Panc1 (cell line): ENCODE data around the gene ZCCHC14. TPM values are rescaled to one million over a fixed set of nuclear protein-coding genes. Genes with fewer than 3 reads are reported as not detected.

Experiments
- ATAC-seq: fragments of 200-7000 bp; cut with Tn5 transposase; 2 replicates; pipeline ENCODE4 v1.9.1; 2020; ENCODE audit warnings: mild to moderate bottlenecking, moderate library complexity
- BruUV-seq: library from RNA; stranded (reverse); fragments of 400-500 nt; replicated peaks from 2 replicates; lab custom pipeline; 2021; lab: Mats Ljungman, UMichigan
- CTCF ChIA-PET: fragments of 300-600 bp; sonication (Branson Sonifier 250); formaldehyde crosslinking; loops from one replicate; lab custom pipeline; 2022; ENCODE audit warnings: antibody characterized with exemption; lab: Charles Lee
- POLR2A ChIA-PET: fragments of 300-600 bp; sonication (Branson Sonifier 250); formaldehyde crosslinking; loops from one replicate; lab custom pipeline; 2022; ENCODE audit warnings: antibody characterized with exemption; lab: Charles Lee
- DNase-seq: peaks from one replicate; pipeline ENCODE4 v3.0.0-alpha.2; 2010; ENCODE audit warnings: low read depth, low spot score
- H3K27ac ChIP-seq: 2 replicates; pipeline ENCODE4 v1.5.1; 2011; ENCODE audit warnings: mild to moderate bottlenecking, low read length, inconsistent platforms
- H3K27me3 ChIP-seq: fragments of 200-500 bp; sonication (Bioruptor generic); 2 replicates; pipeline ENCODE4 v1.6.0; 2014; ENCODE audit warnings: low read length, inconsistent platforms; ENCODE audit not compliant: control insufficient read depth, insufficient read depth
- H3K36me3 ChIP-seq: fragments of 200-500 bp; sonication (Bioruptor generic); 2 replicates; pipeline ENCODE4 v1.5.1; 2014; ENCODE audit warnings: inconsistent platforms, mild to moderate bottlenecking, low read length, moderate library complexity; ENCODE audit not compliant: control insufficient read depth, insufficient read depth
- H3K4me1 ChIP-seq: 2 replicates; pipeline ENCODE4 v1.5.1; 2011; ENCODE audit warnings: inconsistent platforms, mild to moderate bottlenecking, low read length, moderate library complexity; ENCODE audit not compliant: control insufficient read depth, insufficient read depth
- H3K4me3 ChIP-seq, 2 experiments: 2 replicates each; pipeline ENCODE4 v1.5.1; 2011 to 2012; ENCODE audit warnings: low read depth in 2 of 2, low read length in 2 of 2, mild to moderate bottlenecking in 2 of 2, inconsistent platforms in 1 of 2, moderate library complexity in 1 of 2
- H3K9me3 ChIP-seq: fragments of 200-500 bp; sonication (Bioruptor generic); 2 replicates; pipeline ENCODE4 v1.5.1; 2014; ENCODE audit warnings: low read depth, mild to moderate bottlenecking, inconsistent platforms, low read length, moderate library complexity; ENCODE audit not compliant: control insufficient read depth, insufficient read depth
- POLR2AphosphoS5 ChIP-seq: IDR thresholded peaks from 2 replicates; pipeline ENCODE4 v1.6.1; 2012; ENCODE audit warnings: mild to moderate bottlenecking, low read depth, low read length, moderate library complexity
- SIN3A ChIP-seq: IDR thresholded peaks from 2 replicates; pipeline ENCODE4 v1.6.1; 2012; ENCODE audit warnings: low read depth, mild to moderate bottlenecking, low read length, moderate library complexity, borderline replicate concordance; ENCODE audit not compliant: insufficient read depth
- TCF7L2 ChIP-seq: IDR thresholded peaks from 2 replicates; pipeline ENCODE4 v1.6.1; 2011; ENCODE audit warnings: mild to moderate bottlenecking, low read depth, low read length, inconsistent platforms
- in situ Hi-C: cut with HindIII; loops from 2 replicates; pipeline ENCODE4 v1.10.0; 2016; ENCODE audit warnings: low sequenced_read_pairs, low pct_unique_long_range_greater_than_20kb
- intact Hi-C: fragments of 100-400 bp; cut with micrococcal nuclease; formaldehyde crosslinking; loops from one replicate; pipeline ENCODE4 v1.10.0; 2022; ENCODE audit not compliant: unreplicated experiment
- total RNA-seq: library from RNA; stranded (reverse); gene quantifications from one replicate; pipeline ENCODE4 v1.2.1, GENCODE V29; 2021; ENCODE audit not compliant: unreplicated experiment
- TF ChIP-seq, protein P1 (sequence below): fragments of 450-650 bp; IDR thresholded peaks from 2 replicates; pipeline ENCODE4 v1.5.1; 2017; ENCODE audit warnings: mild to moderate bottlenecking
- TF ChIP-seq, protein P2 (sequence below), 2 experiments: IDR thresholded peaks; 2 replicates each; pipeline ENCODE4 v1.6.1; 2011 to 2012; ENCODE audit warnings: low read depth in 2 of 2, control low read depth in 1 of 2, low read length in 1 of 2, mild to moderate bottlenecking in 1 of 2, moderate library complexity in 1 of 2; ENCODE audit not compliant: insufficient read depth in 1 of 2

Gene ZCCHC14
- total RNA-seq, 1 experiment from 2014 or later, result 35.0 TPM

- CTCF ChIA-PET, result interaction anchor here (0.6 kb wide), 1 partner anchor 12 kb away, joined by 4 read pairs; no protein-coding TSS in a partner anchor
- peak overlapping the region; percentile 55 for H3K27ac ChIP-seq
- TF ChIP-seq, protein P1, sequence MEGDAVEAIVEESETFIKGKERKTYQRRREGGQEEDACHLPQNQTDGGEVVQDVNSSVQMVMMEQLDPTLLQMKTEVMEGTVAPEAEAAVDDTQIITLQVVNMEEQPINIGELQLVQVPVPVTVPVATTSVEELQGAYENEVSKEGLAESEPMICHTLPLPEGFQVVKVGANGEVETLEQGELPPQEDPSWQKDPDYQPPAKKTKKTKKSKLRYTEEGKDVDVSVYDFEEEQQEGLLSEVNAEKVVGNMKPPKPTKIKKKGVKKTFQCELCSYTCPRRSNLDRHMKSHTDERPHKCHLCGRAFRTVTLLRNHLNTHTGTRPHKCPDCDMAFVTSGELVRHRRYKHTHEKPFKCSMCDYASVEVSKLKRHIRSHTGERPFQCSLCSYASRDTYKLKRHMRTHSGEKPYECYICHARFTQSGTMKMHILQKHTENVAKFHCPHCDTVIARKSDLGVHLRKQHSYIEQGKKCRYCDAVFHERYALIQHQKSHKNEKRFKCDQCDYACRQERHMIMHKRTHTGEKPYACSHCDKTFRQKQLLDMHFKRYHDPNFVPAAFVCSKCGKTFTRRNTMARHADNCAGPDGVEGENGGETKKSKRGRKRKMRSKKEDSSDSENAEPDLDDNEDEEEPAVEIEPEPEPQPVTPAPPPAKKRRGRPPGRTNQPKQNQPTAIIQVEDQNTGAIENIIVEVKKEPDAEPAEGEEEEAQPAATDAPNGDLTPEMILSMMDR, result no peak
- TF ChIP-seq, protein P2, sequence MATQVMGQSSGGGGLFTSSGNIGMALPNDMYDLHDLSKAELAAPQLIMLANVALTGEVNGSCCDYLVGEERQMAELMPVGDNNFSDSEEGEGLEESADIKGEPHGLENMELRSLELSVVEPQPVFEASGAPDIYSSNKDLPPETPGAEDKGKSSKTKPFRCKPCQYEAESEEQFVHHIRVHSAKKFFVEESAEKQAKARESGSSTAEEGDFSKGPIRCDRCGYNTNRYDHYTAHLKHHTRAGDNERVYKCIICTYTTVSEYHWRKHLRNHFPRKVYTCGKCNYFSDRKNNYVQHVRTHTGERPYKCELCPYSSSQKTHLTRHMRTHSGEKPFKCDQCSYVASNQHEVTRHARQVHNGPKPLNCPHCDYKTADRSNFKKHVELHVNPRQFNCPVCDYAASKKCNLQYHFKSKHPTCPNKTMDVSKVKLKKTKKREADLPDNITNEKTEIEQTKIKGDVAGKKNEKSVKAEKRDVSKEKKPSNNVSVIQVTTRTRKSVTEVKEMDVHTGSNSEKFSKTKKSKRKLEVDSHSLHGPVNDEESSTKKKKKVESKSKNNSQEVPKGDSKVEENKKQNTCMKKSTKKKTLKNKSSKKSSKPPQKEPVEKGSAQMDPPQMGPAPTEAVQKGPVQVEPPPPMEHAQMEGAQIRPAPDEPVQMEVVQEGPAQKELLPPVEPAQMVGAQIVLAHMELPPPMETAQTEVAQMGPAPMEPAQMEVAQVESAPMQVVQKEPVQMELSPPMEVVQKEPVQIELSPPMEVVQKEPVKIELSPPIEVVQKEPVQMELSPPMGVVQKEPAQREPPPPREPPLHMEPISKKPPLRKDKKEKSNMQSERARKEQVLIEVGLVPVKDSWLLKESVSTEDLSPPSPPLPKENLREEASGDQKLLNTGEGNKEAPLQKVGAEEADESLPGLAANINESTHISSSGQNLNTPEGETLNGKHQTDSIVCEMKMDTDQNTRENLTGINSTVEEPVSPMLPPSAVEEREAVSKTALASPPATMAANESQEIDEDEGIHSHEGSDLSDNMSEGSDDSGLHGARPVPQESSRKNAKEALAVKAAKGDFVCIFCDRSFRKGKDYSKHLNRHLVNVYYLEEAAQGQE (IDR thresholded peaks at IDR 0.05; ENCODE audit: insufficient read depth in 1 of 2, low read depth in 2 of 2, low read length in 1 of 2), result no peak
- TF ChIP-seq TCF7L2, result peak; percentile 76; the same call in 1 of the 2 replicates
- no peak for TF ChIP-seq SIN3A
- no peak for TF ChIP-seq POLR2AphosphoS5
- H3K4me1 ChIP-seq, result peaks cover 13% of the 10 kb centered on the region
- intact Hi-C loops, result no loop called here
- H3K9me3 ChIP-seq, result no peaks in the 10 kb centered on the region
- DNase-seq (no peak), ATAC-seq (no peak)
- TSS peak; percentile 82 for BruUV-seq
- in situ Hi-C loops, result no loop called here
- POLR2A ChIA-PET, result interaction anchor here (0.6 kb wide), 1 partner anchor 13 kb away, joined by 20 read pairs; no protein-coding TSS in a partner anchor
- peak overlapping the region; percentile 60 for H3K4me3 ChIP-seq
- H3K27me3 ChIP-seq, result no peaks in the 10 kb centered on the region
- peaks cover 4% of the 10 kb centered on the region; the same call in 1 of the 2 replicates for H3K36me3 ChIP-seq
Observed at GRCh38 chr16:87382023-87382785, 110.6 kb downstream of the ZCCHC14 start.

DNA sequence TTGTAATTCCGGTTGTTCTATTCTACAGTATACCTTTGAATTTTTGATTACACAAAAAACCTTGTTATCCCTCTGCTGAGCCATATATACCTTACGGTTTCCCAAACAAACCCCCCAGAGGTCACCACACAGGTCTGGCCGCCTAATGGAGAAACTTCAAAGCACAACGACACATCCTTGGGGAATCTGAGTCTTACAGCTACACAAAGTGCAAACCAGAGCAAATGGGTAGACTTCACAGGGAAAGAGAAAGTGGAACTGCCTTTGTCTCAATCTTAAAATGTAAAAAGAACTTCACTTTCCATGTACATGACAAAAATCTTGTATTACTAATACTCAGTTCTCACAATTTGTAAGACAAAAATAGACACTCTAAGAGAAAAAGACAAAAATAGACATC is 111.9 kb downstream of the ZCCHC14 start:
- ChIA-PET POLR2A (no interaction called here), CTCF (no interaction called here)
- Histone ChIP-seq H3K4me1 (peaks cover 13% of the 10 kb centered on the region), H3K27ac (peak overlapping the region; percentile 51; the same call in 1 of the 2 replicates), H3K36me3 (peaks cover 4% of the 10 kb centered on the region; the same call in 1 of the 2 replicates), H3K4me3 (peak overlapping the region in 1 of 2 experiments; percentile 29; a peak in 1 of 4 replicates), H3K27me3 (no peaks in the 10 kb centered on the region), H3K9me3 (no peaks in the 10 kb centered on the region)
- in situ Hi-C loops, result no loop called here
- TF ChIP-seq SIN3A, result no peak
- TF ChIP-seq POLR2AphosphoS5, result no peak
- TF ChIP-seq, protein P1, result no peak
- TF ChIP-seq, protein P2 (IDR thresholded peaks at IDR 0.05; ENCODE audit: insufficient read depth in 1 of 2, low read depth in 2 of 2, low read length in 1 of 2), result no peak
- no peak for TF ChIP-seq TCF7L2
- DNase-seq (no peak), ATAC-seq (no peak)
- TSS peak; percentile 72 for BruUV-seq
- intact Hi-C loops, result no loop called here
